Spleen (tissue), 11 donors: ENCODE results near the gene CAMSAP2. TPM values are rescaled to one million over a fixed set of nuclear protein-coding genes. Genes with fewer than 3 reads are reported as not detected.

Experiments
- DNase-seq: peaks from one replicate; pipeline ENCODE4 v3.0.0-alpha.2; 2020
- H3K27ac ChIP-seq, 8 donors: fragments of 200-600 bp; sonication (generic) in 7 of 8; 1 replicate in 4 of 8; 2 replicates in 4 of 8; pipeline versions ENCODE4 v1.5.0 to v1.8.0; 2016 to 2021; ENCODE audit warnings: inconsistent platforms in 4 of 8, mild to moderate bottlenecking in 4 of 8, moderate library complexity in 1 of 8
- H3K27me3 ChIP-seq, 7 donors: fragments of 200-600 bp; sonication (generic) in 6 of 7; replicated peaks in 1 of 7; 1 replicate in 4 of 7; 2 replicates in 3 of 7; pipeline versions ENCODE4 v1.5.0 to v1.8.0; 2016 to 2021; ENCODE audit warnings: inconsistent platforms in 3 of 7, mild to moderate bottlenecking in 1 of 7
- H3K36me3 ChIP-seq, 6 donors: fragments of 200-600 bp; sonication (generic) in 5 of 6; 1 replicate in 4 of 6; 2 replicates in 2 of 6; pipeline versions ENCODE4 v1.5.0 to v1.8.0; 2016 to 2021; ENCODE audit warnings: inconsistent platforms in 2 of 6
- H3K4me1 ChIP-seq, 6 donors: fragments of 200-600 bp; sonication (generic) in 5 of 6; 1 replicate in 3 of 6; 2 replicates in 3 of 6; pipeline versions ENCODE4 v1.5.0 to v1.8.0; 2016 to 2021; ENCODE audit warnings: inconsistent platforms in 3 of 6
- H3K4me3 ChIP-seq, 8 donors: fragments of 200-600 bp; sonication (generic) in 7 of 8; 1 replicate in 4 of 8; 2 replicates in 4 of 8; pipeline versions ENCODE4 v1.5.0 to v1.8.0; 2016 to 2021; ENCODE audit warnings: inconsistent platforms in 4 of 8, mild to moderate bottlenecking in 4 of 8, moderate library complexity in 2 of 8
- H3K9me3 ChIP-seq, 8 donors: fragments of 200-600 bp; sonication (generic) in 7 of 8; 1 replicate in 4 of 8; 2 replicates in 4 of 8; pipeline versions ENCODE4 v1.5.0 to v1.8.0; 2016 to 2021; ENCODE audit warnings: inconsistent platforms in 4 of 8
- CTCF ChIP-seq, 11 experiments: fragments of 200-600 bp in 7 of 11; fragments of 450-650 bp in 4 of 11; sonication (generic) in 4 of 11; IDR thresholded peaks in 8 of 11; conservative IDR thresholded peaks in 3 of 11; 1 replicate in 7 of 11; 2 replicates in 4 of 11; pipeline versions ENCODE4 v1.4.0 to v1.8.0; 2016 to 2021; ENCODE audit warnings: antibody characterized with exemption in 11 of 11, inconsistent platforms in 4 of 11, mild to moderate bottlenecking in 1 of 11
- POLR2A ChIP-seq, 3 donors: fragments of 450-650 bp; IDR thresholded peaks; one replicate each; pipeline ENCODE4 v1.5.1; 2017; ENCODE audit warnings: antibody characterized with exemption in 3 of 3, mild to moderate bottlenecking in 1 of 3
- POLR2AphosphoS5 ChIP-seq, 3 donors: sonication (generic); formaldehyde crosslinking; IDR thresholded peaks; one replicate each; pipeline ENCODE4 v1.5.1; 2017; ENCODE audit warnings: antibody characterized with exemption in 3 of 3
- WGBS, 5 donors: extraction: QIAGEN DNeasy Blood & Tissue Kit in 3 of 5; methylation state at CpG; one replicate each; pipeline versions ENCODE4 v1.1.5 to v1.1.7; 2013 to 2018; 5-methylcytosine and 5-hydroxymethylcytosine counted together
- intact Hi-C: fragments of 100-400 bp; cut with DNase I; formaldehyde crosslinking; loops from one replicate; pipeline ENCODE4 v1.15.0; 2023; ENCODE audit warnings: low total_unique reads
- polyA plus RNA-seq, 3 donors: library from polyadenylated mRNA; stranded (reverse); fragments of 200-250 nt; gene quantifications; one replicate each; pipeline ENCODE4 v1.2.1, GENCODE V29; 2013
- total RNA-seq, 7 donors: library from RNA; depleted of rRNA in 3 of 7; stranded (reverse); fragments of >200 nt in 3 of 7; fragmentation: NEBNext Ultra II Directional in 4 of 7; extraction: Animal tissue kit (Norgen Biotek cat#: 25700) in 4 of 7; gene quantifications; one replicate each; pipeline versions ENCODE4 v1.1.0 to v1.2.1, GENCODE V29; 2016 to 2021
- donor health status: healthy with polysubstance abuse.
- donor health status: DM: no; HTN: no; CAD: no; lungs with moderate emphysema.
- donor health status: DM: no; HTN: no; CAD: no.
- donor health status: Bipolar disorder and iron deficiency.
- donor health status: healthy.
- donor health status: DM: no; HTN: no; CAD: no.
- donor health status: DM: yes; HTN: yes; CAD: no.

CAMSAP2 gene
- total and polyA plus RNA-seq, 10 donors: 2.1 to 24.7 (median 17.2) TPM

- Histone ChIP-seq H3K9me3 (no peaks in the 10 kb centered on the region), H3K27me3 (peaks cover 0 to 46% (median 0%) of the 10 kb centered on the region in 7 donors), H3K27ac (peak overlapping the region; percentile 90 to 97 (median 94)), H3K4me1 (peaks cover 0 to 42% (median 29%) of the 10 kb centered on the region in 6 donors), H3K36me3 (no peaks in the 10 kb centered on the region), H3K4me3 (peak overlapping the region; percentile 54 to 83 (median 72))
- TF ChIP-seq CTCF (IDR thresholded peaks at IDR 0.05 in 8 of 11, conservative IDR thresholded peaks at IDR 0.05 in 3 of 11) (no peak), POLR2A (IDR thresholded peaks at IDR 0.05) (peak in 1 of 3 donors; percentile 62), POLR2AphosphoS5 (IDR thresholded peaks at IDR 0.05) (peak; percentile 85 to 93 (median 89))
- DNase-seq: peak; percentile 89
- WGBS, 5 donors: 0 to 3% (median 0%) methylated on average over 19 to 80 of the region's 80 CpGs
- intact Hi-C loops: no loop called here
Measured at GRCh38 chr1:200738949-200739651, 407 bp downstream of the CAMSAP2 start.

GRCh38 chr1:200739702-200740570 is 1.2 kb downstream of the CAMSAP2 start:
- peak overlapping the region; percentile 54 to 83 (median 72) for H3K4me3 ChIP-seq
- WGBS, 5 donors: 6 to 10% (median 7%) methylated on average over 15 to 26 of the region's 26 CpGs
- H3K27me3 ChIP-seq: peaks cover 0 to 47% (median 0%) of the 10 kb centered on the region in 7 donors
- H3K9me3 ChIP-seq: no peaks in the 10 kb centered on the region
- intact Hi-C loops: no loop called here
- TF ChIP-seq CTCF (IDR thresholded peaks at IDR 0.05 in 8 of 11, conservative IDR thresholded peaks at IDR 0.05 in 3 of 11) (no peak), POLR2AphosphoS5 (IDR thresholded peaks at IDR 0.05) (no peak), POLR2A (IDR thresholded peaks at IDR 0.05) (no peak)
- H3K36me3 ChIP-seq: no peaks in the 10 kb centered on the region
- H3K4me1 ChIP-seq: peaks cover 0 to 42% (median 29%) of the 10 kb centered on the region in 6 donors
- DNase-seq: no peak
- H3K27ac ChIP-seq: peak overlapping the region; percentile 90 to 97 (median 94)

GRCh38 chr1:200740571-200741208 is 2.0 kb downstream of the CAMSAP2 start:
- Histone ChIP-seq H3K4me1 (peaks cover 0 to 42% (median 29%) of the 10 kb centered on the region in 6 donors), H3K27ac (peak overlapping the region in 3 of 8 donors; percentile 90 to 97 (median 95)), H3K9me3 (no peaks in the 10 kb centered on the region), H3K27me3 (peaks cover 0 to 47% (median 0%) of the 10 kb centered on the region in 7 donors), H3K36me3 (no peaks in the 10 kb centered on the region), H3K4me3 (peak overlapping the region in 7 of 8 donors; percentile 54 to 83 (median 73))
- 19 to 34% (median 26%) methylated on average over 3 of the region's 3 CpGs for WGBS, 5 donors
- no peak for DNase-seq
- intact Hi-C loops: no loop called here
- TF ChIP-seq POLR2AphosphoS5 (IDR thresholded peaks at IDR 0.05) (no peak), POLR2A (IDR thresholded peaks at IDR 0.05) (no peak), CTCF (IDR thresholded peaks at IDR 0.05 in 8 of 11, conservative IDR thresholded peaks at IDR 0.05 in 3 of 11) (no peak)
